Hematopoietic multipotent progenitor cell treated with erythropoietin and hydrocortisone succinate and interleukin-3 and kit ligand, for 4 days (in vitro differentiated cells): ENCODE data around the gene TMEM132C.
"Not testable (repeated sequence)": the region's sequence is repeated elsewhere in the genome, so short reads cannot be mapped to it uniquely, and the experiment has no call there.

ENCODE experiments used
- DNase-seq: peaks from one replicate; pipeline ENCODE4 v3.0.0-alpha.2; 2015

The TMEM132C gene

DNA sequence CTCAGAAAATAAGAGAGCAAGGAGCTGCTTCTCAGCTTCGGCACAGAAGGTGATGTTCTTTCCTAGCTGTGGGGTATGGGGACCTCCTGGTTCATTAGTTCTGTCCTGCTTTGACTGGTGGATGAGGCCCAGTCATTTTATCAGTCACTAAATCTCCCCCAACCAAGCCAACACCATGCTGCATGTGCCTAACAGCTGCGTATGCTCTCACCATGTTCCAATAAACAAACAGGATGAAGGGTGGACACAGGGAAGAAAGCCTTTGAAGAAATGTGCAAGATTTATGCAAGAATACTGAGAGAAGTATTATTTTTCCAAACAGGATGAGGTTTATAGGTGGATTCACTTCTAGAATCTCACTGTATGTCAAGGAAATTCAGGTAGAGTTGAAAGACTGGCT is 156.2 kb downstream of the TMEM132C start:
- DNase-seq, result no peak

- no peak for DNase-seq
Observed at GRCh38 chr12:128424931-128425431, 158.0 kb downstream of the TMEM132C start.

GRCh38 chr12:128425666-128426331 is 158.8 kb downstream of the TMEM132C start:
- no peak for DNase-seq

GRCh38 chr12:128426511-128426910 is 159.5 kb downstream of the TMEM132C start:
- DNase-seq, result no peak

- no peak for DNase-seq
Observed at GRCh38 chr12:128439796-128440195, 172.8 kb downstream of the TMEM132C start.

GRCh38 chr12:128442096-128442495 is 175.1 kb downstream of the TMEM132C start:
- no peak for DNase-seq

DNA sequence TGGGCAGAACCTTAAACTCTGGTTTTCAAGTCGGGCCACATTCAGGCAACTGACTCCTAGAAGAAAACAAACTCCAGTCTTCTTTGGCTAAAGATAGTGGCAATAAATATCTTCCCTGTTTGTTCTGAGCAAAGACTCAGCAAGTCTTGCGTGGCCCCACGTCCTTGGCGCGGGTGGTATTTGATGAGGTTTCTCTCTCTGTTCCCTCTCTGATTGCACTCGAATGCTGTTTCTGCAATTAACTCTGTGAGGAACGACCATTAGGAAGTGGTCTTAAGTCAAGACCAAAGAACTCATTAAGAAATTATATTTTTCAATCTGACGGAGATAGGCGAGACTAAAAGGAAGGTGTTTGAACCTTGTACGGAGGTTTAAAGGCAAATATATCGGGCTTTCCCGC is 177.6 kb downstream of the TMEM132C start:
- DNase-seq, result no peak

- DNase-seq, result no peak
Observed at GRCh38 chr12:128445415-128446127, 178.6 kb downstream of the TMEM132C start.

- no peak for DNase-seq
Observed at GRCh38 chr12:128449146-128449894, 182.3 kb downstream of the TMEM132C start.

- DNase-seq, result no peak
Observed at GRCh38 chr12:128450810-128451209, 183.8 kb downstream of the TMEM132C start.

DNA sequence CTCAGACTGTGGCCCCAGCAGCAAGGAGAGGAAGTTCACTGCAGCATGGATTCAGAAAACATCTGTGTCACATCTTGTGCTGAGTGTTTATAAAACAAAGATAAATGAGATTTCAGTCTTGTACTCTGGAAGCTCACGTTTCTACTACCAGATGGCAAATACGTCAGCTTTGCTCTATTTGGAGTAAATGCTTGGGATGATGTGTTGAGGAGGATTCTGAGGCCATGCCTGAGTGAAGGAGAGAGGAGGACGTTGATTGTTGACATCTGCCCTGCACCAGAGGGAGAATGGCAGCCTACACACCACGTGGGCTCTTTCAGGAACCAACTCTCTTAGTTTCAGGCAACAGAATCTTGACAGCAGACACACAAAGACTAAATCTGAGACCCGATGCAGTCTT is 188.9 kb downstream of the TMEM132C start:
- no peak for DNase-seq

- DNase-seq, result no peak
Observed at GRCh38 chr12:128456922-128457321, 190.0 kb downstream of the TMEM132C start.

GRCh38 chr12:128458301-128458974 is 191.5 kb downstream of the TMEM132C start:
- DNase-seq, result no peak

- no peak for DNase-seq
Observed at GRCh38 chr12:128459067-128459466, 192.1 kb downstream of the TMEM132C start.

- DNase-seq, result no peak
Observed at GRCh38 chr12:128463881-128464280, 196.9 kb downstream of the TMEM132C start.

- no peak for DNase-seq
Observed at GRCh38 chr12:128467882-128468281, 200.9 kb downstream of the TMEM132C start.

- DNase-seq, result no peak
Observed at GRCh38 chr12:128468926-128469325, 202.0 kb downstream of the TMEM132C start.

DNA sequence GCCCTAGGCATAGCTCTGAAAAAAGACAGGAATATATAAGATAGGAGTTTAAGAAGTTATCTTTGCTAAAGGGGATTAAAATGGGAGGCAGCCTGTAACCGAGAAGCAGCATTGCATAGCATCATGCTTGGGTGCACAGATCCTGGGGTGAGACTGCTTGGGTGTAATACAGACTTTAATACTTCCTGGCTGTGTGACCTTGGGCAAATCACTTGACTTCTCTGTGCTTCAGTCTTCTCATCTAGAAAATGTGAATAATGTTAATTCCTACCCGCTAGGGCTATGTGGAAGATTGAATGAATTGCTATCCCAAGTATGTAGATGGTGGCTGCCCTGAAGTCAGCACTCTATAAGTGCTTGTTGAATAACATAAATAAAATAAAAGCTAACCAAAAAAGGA is 204.5 kb downstream of the TMEM132C start:
- DNase-seq, result no peak

GRCh38 chr12:128474916-128475315 is 207.9 kb downstream of the TMEM132C start:
- DNase-seq, result no peak

DNA sequence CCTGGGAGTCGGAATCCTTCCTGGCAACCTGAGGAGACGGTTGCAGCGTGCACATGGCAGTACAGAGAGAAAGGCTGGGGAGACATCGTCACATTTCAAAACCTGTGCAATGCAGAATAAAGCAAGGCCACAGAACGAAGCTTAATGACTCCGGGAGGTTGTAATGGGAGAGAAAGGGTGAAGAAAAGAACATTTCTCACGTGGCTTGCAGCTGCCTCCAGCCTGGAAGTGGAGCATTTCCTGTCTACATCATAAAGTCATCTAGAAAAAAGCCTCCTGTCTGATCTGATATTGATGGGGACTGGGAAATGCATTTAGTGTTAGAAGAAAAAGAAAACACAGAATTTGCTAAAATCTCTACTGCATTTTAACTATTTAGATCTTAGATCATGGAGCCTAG is 209.3 kb downstream of the TMEM132C start:
- DNase-seq, result no peak

- no peak for DNase-seq
Observed at GRCh38 chr12:128483526-128484255, 216.7 kb downstream of the TMEM132C start.

DNA sequence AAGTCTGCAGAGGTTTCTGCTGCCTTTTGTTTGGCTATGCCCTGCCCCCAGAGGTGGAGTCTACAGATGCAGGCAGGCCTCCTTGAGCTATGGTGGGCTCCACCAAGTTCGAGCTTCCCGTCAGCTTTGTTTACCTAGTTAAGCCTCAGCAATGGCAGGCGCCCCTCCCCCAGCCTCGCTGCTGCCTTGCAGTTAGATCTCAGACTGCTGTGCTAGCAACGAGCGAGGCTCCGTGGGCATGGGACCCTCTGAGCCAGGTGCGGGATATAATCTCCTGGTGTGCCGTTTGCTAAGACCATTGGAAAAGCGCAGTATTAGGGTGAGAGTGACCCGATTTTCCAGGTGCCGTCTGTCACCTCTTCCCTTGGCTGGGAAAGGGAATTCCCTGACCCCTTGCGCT is 230.4 kb downstream of the TMEM132C start:
- not testable (repeated sequence) for DNase-seq
